ENCODE results near the gene ARFGEF2. TPM values are rescaled to one million over a fixed set of nuclear protein-coding genes. Genes with fewer than 3 reads are reported as not detected.

ARFGEF2 gene
- total RNA-seq, result 10 to 100 TPM; 22.0 to 51.3 TPM
- polyA plus RNA-seq, result 10 to 100 TPM; 10.3 to 11.2 TPM

- H3K4me1 ChIP-seq (ENCODE audit: control insufficient read depth in 4 of 4, insufficient read depth in 4 of 4, low read length in 3 of 4), result peaks cover 0 to 38% (median 35%) of the 10 kb centered on the region in 4 donors
- peak within 1 kb of the TSS; percentile 88 for H3K9ac ChIP-seq (ENCODE audit: low read depth in 1 of 2, low read length in 2 of 2)
- under 1% methylated on average over 70 of the region's 70 CpGs for WGBS
- peak; percentile 95 for DNase-seq (ENCODE audit: low spot score)
- H3K4me3 ChIP-seq (ENCODE audit: low read depth in 1 of 3, low read length in 3 of 3), result peak within 1 kb of the TSS; percentile 73 to 88 (median 84)
- no peaks in the 10 kb centered on the region for H3K36me3 ChIP-seq (ENCODE audit: control insufficient read depth in 4 of 4, insufficient read depth in 3 of 4, low read depth in 1 of 4, low read length in 3 of 4)
- no peaks in the 10 kb centered on the region for H3K27me3 ChIP-seq (ENCODE audit: control insufficient read depth in 4 of 4, insufficient read depth in 4 of 4, low read length in 3 of 4)
- H3K9me3 ChIP-seq (ENCODE audit: control insufficient read depth in 4 of 4, low read length in 3 of 4), result no peaks in the 10 kb centered on the region
- TF ChIP-seq EGR1 (IDR thresholded peaks at IDR 0.05; ENCODE audit: low read depth in 2 of 2), result peak in 1 of 2 donors; percentile 40
- TF ChIP-seq, protein P1, sequence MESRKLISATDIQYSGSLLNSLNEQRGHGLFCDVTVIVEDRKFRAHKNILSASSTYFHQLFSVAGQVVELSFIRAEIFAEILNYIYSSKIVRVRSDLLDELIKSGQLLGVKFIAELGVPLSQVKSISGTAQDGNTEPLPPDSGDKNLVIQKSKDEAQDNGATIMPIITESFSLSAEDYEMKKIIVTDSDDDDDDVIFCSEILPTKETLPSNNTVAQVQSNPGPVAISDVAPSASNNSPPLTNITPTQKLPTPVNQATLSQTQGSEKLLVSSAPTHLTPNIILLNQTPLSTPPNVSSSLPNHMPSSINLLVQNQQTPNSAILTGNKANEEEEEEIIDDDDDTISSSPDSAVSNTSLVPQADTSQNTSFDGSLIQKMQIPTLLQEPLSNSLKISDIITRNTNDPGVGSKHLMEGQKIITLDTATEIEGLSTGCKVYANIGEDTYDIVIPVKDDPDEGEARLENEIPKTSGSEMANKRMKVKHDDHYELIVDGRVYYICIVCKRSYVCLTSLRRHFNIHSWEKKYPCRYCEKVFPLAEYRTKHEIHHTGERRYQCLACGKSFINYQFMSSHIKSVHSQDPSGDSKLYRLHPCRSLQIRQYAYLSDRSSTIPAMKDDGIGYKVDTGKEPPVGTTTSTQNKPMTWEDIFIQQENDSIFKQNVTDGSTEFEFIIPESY (IDR thresholded peaks at IDR 0.05), result no peak
- peak; percentile 8 for TF ChIP-seq REST (IDR thresholded peaks at IDR 0.05)
- TF ChIP-seq CTCF (IDR thresholded peaks at IDR 0.05; ENCODE audit: low read depth, low read length, missing input control), result no peak
- TF ChIP-seq RXRA (IDR thresholded peaks at IDR 0.05), result peak; percentile 36 to 67
- no peak for TF ChIP-seq JUND (IDR thresholded peaks at IDR 0.05)
- no peak for TF ChIP-seq TAF1 (conservative IDR thresholded peaks at IDR 0.05)
- TF ChIP-seq MAX (IDR thresholded peaks at IDR 0.05), result no peak
- TF ChIP-seq NR2F2 (IDR thresholded peaks at IDR 0.05), result peak; percentile 18
- no peak for TF ChIP-seq GABPA (IDR thresholded peaks at IDR 0.05 in 1 of 2, conservative IDR thresholded peaks at IDR 0.05 in 1 of 2)
- TF ChIP-seq YY1 (IDR thresholded peaks at IDR 0.05), result peak; percentile 96
- TF ChIP-seq ATF3 (IDR thresholded peaks at IDR 0.05), result no peak
- no peak for TF ChIP-seq FOXA2 (IDR thresholded peaks at IDR 0.05)
- TF ChIP-seq HNF4G (IDR thresholded peaks at IDR 0.05), result no peak
- TF ChIP-seq RAD21 (IDR thresholded peaks at IDR 0.05), result no peak
- TF ChIP-seq FOXA1 (IDR thresholded peaks at IDR 0.05), result no peak
- peak; percentile 38 for TF ChIP-seq SP1 (IDR thresholded peaks at IDR 0.05)
- TF ChIP-seq HNF4A (conservative IDR thresholded peaks at IDR 0.05), result no peak
- peak within 1 kb of the TSS; percentile 87 to 92 for H3K27ac ChIP-seq (ENCODE audit: low read depth in 1 of 2, low read length in 2 of 2)
These were observed at the start of gene ARFGEF2 for GRCh38 chr20:48921168-48921882. ARFGEF2 (plus strand) TSS chr20:48921711; CDS start chr20:48921890, 179 bp downstream.
